GM23338 (cell line): ENCODE measurements around the gene KAT2A. TPM values are rescaled to one million over a fixed set of nuclear protein-coding genes. Genes with fewer than 3 reads are reported as not detected.

ENCODE experiments used
- ATAC-seq: fragments of 200-7000 bp; cut with Tn5 transposase; 3 replicates; pipeline ENCODE4 v1.9.1; 2020
- DNase-seq: peaks from one replicate; pipeline ENCODE4 v3.0.0-alpha.2; 2015; ENCODE audit warnings: low spot score
- H2AFZ ChIP-seq: fragments of 200-600 bp; sonication (generic); 2 replicates; pipeline ENCODE4 v1.8.0; 2016; ENCODE audit warnings: antibody characterized with exemption, mild to moderate bottlenecking, moderate library complexity
- H3F3A ChIP-seq: fragments of 200-600 bp; sonication (generic); replicated peaks from 2 replicates; pipeline ENCODE4 v1.8.0; 2017; ENCODE audit warnings: antibody characterized with exemption, mixed run types, low read depth
- H3K27ac ChIP-seq: fragments of 200-600 bp; sonication (generic); 2 replicates; pipeline ENCODE4 v1.6.1; 2016; ENCODE audit warnings: low read depth
- H3K27me3 ChIP-seq: fragments of 200-600 bp; sonication (generic); 2 replicates; pipeline ENCODE4 v1.8.0; 2016; ENCODE audit warnings: mild to moderate bottlenecking, mixed run types, moderate library complexity; ENCODE audit not compliant: insufficient read depth
- H3K36me3 ChIP-seq: fragments of 200-600 bp; sonication (generic); 2 replicates; pipeline ENCODE4 v1.8.0; 2016; ENCODE audit warnings: mild to moderate bottlenecking; ENCODE audit not compliant: insufficient read depth
- H3K4me1 ChIP-seq: fragments of 200-600 bp; sonication (generic); 2 replicates; pipeline ENCODE4 v1.8.0; 2016; ENCODE audit warnings: mild to moderate bottlenecking, moderate library complexity; ENCODE audit not compliant: insufficient read depth
- H3K4me2 ChIP-seq: fragments of 200-600 bp; sonication (generic); 2 replicates; pipeline ENCODE4 v1.7.1; 2017; ENCODE audit warnings: mixed run types
- H3K4me3 ChIP-seq: fragments of 200-600 bp; sonication (generic); 2 replicates; pipeline ENCODE4 v1.6.1; 2016; ENCODE audit warnings: mixed run types
- H3K79me2 ChIP-seq: fragments of 200-600 bp; sonication (generic); replicated peaks from 2 replicates; pipeline ENCODE4 v1.8.0; 2017; ENCODE audit warnings: mild to moderate bottlenecking; ENCODE audit not compliant: insufficient read depth
- H3K9me2 ChIP-seq: fragments of 200-600 bp; sonication (generic); 2 replicates; pipeline ENCODE4 v1.8.0; 2017; ENCODE audit not compliant: insufficient read depth
- H4K20me1 ChIP-seq: fragments of 200-600 bp; sonication (generic); replicated peaks from 2 replicates; pipeline ENCODE4 v1.8.0; 2017; ENCODE audit warnings: mild to moderate bottlenecking; ENCODE audit not compliant: insufficient read depth
- H3K27ac Mint-ChIP-seq: 2 replicates; pipeline ENCODE4 v1.8.0; 2020; ENCODE audit warnings: inconsistent platforms, mild to moderate bottlenecking, moderate library complexity, mixed read lengths
- H3K27me3 Mint-ChIP-seq: 3 replicates; pipeline ENCODE4 v1.8.0; 2022; ENCODE audit warnings: low read depth, mild to moderate bottlenecking, moderate library complexity, mixed read lengths, inconsistent platforms; ENCODE audit not compliant: insufficient read depth, poor library complexity
- H3K36me3 Mint-ChIP-seq: 3 replicates; pipeline ENCODE4 v1.8.0; 2021; ENCODE audit warnings: low read depth, mild to moderate bottlenecking, inconsistent platforms, moderate library complexity, mixed read lengths
- H3K4me1 Mint-ChIP-seq: 3 replicates; pipeline ENCODE4 v1.8.0; 2020; ENCODE audit warnings: mild to moderate bottlenecking, inconsistent platforms, mixed read lengths
- H3K4me3 Mint-ChIP-seq: 3 replicates; pipeline ENCODE4 v1.8.0; 2021; ENCODE audit warnings: moderate library complexity, mild to moderate bottlenecking, inconsistent platforms, mixed read lengths
- H3K9me3 Mint-ChIP-seq: 3 replicates; pipeline ENCODE4 v1.8.0; 2020; ENCODE audit warnings: moderate library complexity, mild to moderate bottlenecking, inconsistent platforms, mixed read lengths
- CREB1 ChIP-seq: fragments of 250-450 bp; sonication (Bioruptor Pico); IDR thresholded peaks from 2 replicates; pipeline ENCODE4 v1.5.0; 2020; ENCODE audit warnings: low read depth, mild to moderate bottlenecking, moderate library complexity
- CTCF ChIP-seq, 2 experiments: fragments of 200-600 bp in 1 of 2; sonication (generic) in 1 of 2; conservative IDR thresholded peaks; 2 replicates each; pipeline versions ENCODE4 v1.5.1 to v1.6.1; 2016 to 2017; ENCODE audit warnings: antibody characterized with exemption in 2 of 2, low read depth in 2 of 2, mild to moderate bottlenecking in 2 of 2, moderate library complexity in 1 of 2
- EZH2 ChIP-seq: fragments of 200-600 bp; sonication (generic); IDR thresholded peaks from one replicate; pipeline ENCODE4 v1.8.0; 2017; ENCODE audit warnings: antibody characterized with exemption, mild to moderate bottlenecking, low read depth; ENCODE audit not compliant: unreplicated experiment
- EZH2phosphoT487 ChIP-seq: fragments of 200-600 bp; sonication (generic); IDR thresholded peaks from one replicate; pipeline ENCODE4 v1.8.1; 2018; ENCODE audit warnings: antibody characterized with exemption; ENCODE audit not compliant: unreplicated experiment
- JUNB ChIP-seq: IDR thresholded peaks from one replicate; pipeline ENCODE4 v1.6.1; 2016; ENCODE audit warnings: antibody characterized with exemption; ENCODE audit not compliant: unreplicated experiment
- NANOG ChIP-seq: IDR thresholded peaks from 2 replicates; pipeline ENCODE4 v1.6.1; 2016; ENCODE audit warnings: antibody characterized with exemption, borderline replicate concordance
- POLR2AphosphoS5 ChIP-seq: IDR thresholded peaks from 2 replicates; pipeline ENCODE4 v1.6.1; 2016; ENCODE audit warnings: antibody characterized with exemption, low read depth
- STAT1 ChIP-seq: IDR thresholded peaks from one replicate; pipeline ENCODE4 v1.6.1; 2016; ENCODE audit warnings: antibody characterized with exemption; ENCODE audit not compliant: unreplicated experiment
- ZNF114 ChIP-seq: fragments of 250-450 bp; sonication (Bioruptor Pico); IDR thresholded peaks from 2 replicates; pipeline ENCODE4 v1.5.0; 2020; ENCODE audit warnings: mild to moderate bottlenecking, moderate library complexity
- ZNF331 ChIP-seq: fragments of 250-450 bp; sonication (Bioruptor Pico); IDR thresholded peaks from 2 replicates; pipeline ENCODE4 v1.5.0; 2020; ENCODE audit warnings: low read depth, mild to moderate bottlenecking, moderate library complexity
- polyA plus RNA-seq: library from polyadenylated mRNA; unstranded; fragments of >200 nt; fragmentation: Nextera tagmentation; extraction: Ambion mirVana; gene quantifications from 2 replicates; pipeline ENCODE4 v1.2.1, GENCODE V29; 2016
- total RNA-seq: library from RNA; depleted of rRNA; stranded (reverse); fragments of >200 nt; shearing (Covaris generic); gene quantifications from 2 replicates; pipeline ENCODE4 v1.2.3, GENCODE V29; 2014
- TF ChIP-seq, protein P1 (sequence below): fragments of 250-450 bp; sonication (Bioruptor Pico); IDR thresholded peaks from 2 replicates; pipeline ENCODE4 v1.5.0; 2020; ENCODE audit warnings: mild to moderate bottlenecking, moderate library complexity
- TF ChIP-seq, protein P2 (sequence below): IDR thresholded peaks from 2 replicates; pipeline ENCODE4 v1.6.1; 2016; ENCODE audit warnings: antibody characterized with exemption
- TF ChIP-seq, protein P3 (sequence below): IDR thresholded peaks from one replicate; pipeline ENCODE4 v1.6.1; 2018; ENCODE audit warnings: antibody characterized with exemption; ENCODE audit not compliant: unreplicated experiment

Gene KAT2A
- total and polyA plus RNA-seq, 2 experiments from 2014 or later = 13.9 to 25.2 TPM

GRCh38 chr17:42071810-42072209, 49.4 kb downstream of the KAT2A start (continued):
- TF ChIP-seq, protein P1, sequence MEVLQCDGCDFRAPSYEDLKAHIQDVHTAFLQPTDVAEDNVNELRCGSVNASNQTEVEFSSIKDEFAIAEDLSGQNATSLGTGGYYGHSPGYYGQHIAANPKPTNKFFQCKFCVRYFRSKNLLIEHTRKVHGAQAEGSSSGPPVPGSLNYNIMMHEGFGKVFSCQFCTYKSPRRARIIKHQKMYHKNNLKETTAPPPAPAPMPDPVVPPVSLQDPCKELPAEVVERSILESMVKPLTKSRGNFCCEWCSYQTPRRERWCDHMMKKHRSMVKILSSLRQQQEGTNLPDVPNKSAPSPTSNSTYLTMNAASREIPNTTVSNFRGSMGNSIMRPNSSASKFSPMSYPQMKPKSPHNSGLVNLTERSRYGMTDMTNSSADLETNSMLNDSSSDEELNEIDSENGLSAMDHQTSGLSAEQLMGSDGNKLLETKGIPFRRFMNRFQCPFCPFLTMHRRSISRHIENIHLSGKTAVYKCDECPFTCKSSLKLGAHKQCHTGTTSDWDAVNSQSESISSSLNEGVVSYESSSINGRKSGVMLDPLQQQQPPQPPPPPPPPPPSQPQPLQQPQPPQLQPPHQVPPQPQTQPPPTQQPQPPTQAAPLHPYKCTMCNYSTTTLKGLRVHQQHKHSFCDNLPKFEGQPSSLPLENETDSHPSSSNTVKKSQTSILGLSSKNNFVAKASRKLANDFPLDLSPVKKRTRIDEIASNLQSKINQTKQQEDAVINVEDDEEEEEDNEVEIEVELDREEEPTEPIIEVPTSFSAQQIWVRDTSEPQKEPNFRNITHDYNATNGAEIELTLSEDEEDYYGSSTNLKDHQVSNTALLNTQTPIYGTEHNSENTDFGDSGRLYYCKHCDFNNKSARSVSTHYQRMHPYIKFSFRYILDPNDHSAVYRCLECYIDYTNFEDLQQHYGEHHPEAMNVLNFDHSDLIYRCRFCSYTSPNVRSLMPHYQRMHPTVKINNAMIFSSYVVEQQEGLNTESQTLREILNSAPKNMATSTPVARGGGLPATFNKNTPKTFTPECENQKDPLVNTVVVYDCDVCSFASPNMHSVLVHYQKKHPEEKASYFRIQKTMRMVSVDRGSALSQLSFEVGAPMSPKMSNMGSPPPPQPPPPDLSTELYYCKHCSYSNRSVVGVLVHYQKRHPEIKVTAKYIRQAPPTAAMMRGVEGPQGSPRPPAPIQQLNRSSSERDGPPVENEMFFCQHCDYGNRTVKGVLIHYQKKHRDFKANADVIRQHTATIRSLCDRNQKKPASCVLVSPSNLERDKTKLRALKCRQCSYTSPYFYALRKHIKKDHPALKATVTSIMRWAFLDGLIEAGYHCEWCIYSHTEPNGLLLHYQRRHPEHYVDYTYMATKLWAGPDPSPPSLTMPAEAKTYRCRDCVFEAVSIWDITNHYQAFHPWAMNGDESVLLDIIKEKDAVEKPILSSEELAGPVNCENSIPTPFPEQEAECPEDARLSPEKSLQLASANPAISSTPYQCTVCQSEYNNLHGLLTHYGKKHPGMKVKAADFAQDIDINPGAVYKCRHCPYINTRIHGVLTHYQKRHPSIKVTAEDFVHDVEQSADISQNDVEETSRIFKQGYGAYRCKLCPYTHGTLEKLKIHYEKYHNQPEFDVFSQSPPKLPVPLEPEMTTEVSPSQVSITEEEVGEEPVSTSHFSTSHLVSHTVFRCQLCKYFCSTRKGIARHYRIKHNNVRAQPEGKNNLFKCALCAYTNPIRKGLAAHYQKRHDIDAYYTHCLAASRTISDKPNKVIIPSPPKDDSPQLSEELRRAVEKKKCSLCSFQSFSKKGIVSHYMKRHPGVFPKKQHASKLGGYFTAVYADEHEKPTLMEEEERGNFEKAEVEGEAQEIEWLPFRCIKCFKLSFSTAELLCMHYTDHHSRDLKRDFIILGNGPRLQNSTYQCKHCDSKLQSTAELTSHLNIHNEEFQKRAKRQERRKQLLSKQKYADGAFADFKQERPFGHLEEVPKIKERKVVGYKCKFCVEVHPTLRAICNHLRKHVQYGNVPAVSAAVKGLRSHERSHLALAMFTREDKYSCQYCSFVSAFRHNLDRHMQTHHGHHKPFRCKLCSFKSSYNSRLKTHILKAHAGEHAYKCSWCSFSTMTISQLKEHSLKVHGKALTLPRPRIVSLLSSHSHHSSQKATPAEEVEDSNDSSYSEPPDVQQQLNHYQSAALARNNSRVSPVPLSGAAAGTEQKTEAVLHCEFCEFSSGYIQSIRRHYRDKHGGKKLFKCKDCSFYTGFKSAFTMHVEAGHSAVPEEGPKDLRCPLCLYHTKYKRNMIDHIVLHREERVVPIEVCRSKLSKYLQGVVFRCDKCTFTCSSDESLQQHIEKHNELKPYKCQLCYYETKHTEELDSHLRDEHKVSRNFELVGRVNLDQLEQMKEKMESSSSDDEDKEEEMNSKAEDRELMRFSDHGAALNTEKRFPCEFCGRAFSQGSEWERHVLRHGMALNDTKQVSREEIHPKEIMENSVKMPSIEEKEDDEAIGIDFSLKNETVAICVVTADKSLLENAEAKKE = no peak

GRCh38 chr17:42068979-42069378, 52.2 kb downstream of the KAT2A start:
- Histone ChIP-seq H3K79me2 (no peaks in the 10 kb centered on the region), H2AFZ (no peak overlapping the region), H3K27me3 (0 out of 2 replicates have a peak, but pooled peaks cover 9% of the 10 kb centered on the region), H3K9me2 (no peaks in the 10 kb centered on the region), H3K4me1 (peaks cover 9% of the 10 kb centered on the region; the same call in 1 of the 2 replicates), H3K36me3 (no peaks in the 10 kb centered on the region), H3K4me3 (no peak overlapping the region), H3K27ac (no peak overlapping the region), H3F3A (0 out of 2 replicates have a peak, but pooled peaks cover 3% of the 10 kb centered on the region), H3K4me2 (no peak overlapping the region), H4K20me1 (no peaks in the 10 kb centered on the region)
- Mint-ChIP-seq H3K36me3 (no peaks in the 10 kb centered on the region), H3K9me3 (no peaks in the 10 kb centered on the region), H3K27me3 (peaks cover 22% of the 10 kb centered on the region), H3K4me1 (peaks cover 27% of the 10 kb centered on the region; the same call in 2 of the 3 replicates), H3K27ac (no peak overlapping the region), H3K4me3 (no peak overlapping the region)
- DNase-seq (no peak), ATAC-seq (peak; percentile 10; the same call in 2 of the 3 replicates)
- TF ChIP-seq, protein P2, sequence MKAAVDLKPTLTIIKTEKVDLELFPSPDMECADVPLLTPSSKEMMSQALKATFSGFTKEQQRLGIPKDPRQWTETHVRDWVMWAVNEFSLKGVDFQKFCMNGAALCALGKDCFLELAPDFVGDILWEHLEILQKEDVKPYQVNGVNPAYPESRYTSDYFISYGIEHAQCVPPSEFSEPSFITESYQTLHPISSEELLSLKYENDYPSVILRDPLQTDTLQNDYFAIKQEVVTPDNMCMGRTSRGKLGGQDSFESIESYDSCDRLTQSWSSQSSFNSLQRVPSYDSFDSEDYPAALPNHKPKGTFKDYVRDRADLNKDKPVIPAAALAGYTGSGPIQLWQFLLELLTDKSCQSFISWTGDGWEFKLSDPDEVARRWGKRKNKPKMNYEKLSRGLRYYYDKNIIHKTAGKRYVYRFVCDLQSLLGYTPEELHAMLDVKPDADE = no peak
- TF ChIP-seq CTCF (conservative IDR thresholded peaks at IDR 0.05; ENCODE audit: low read depth in 2 of 2) = no peak
- no peak for TF ChIP-seq STAT1
- TF ChIP-seq ZNF114 (CRISPR knock-in tag) = no peak
- no peak for TF ChIP-seq JUNB
- TF ChIP-seq EZH2 = no peak
- no peak for TF ChIP-seq POLR2AphosphoS5
- TF ChIP-seq NANOG = no peak
- TF ChIP-seq, protein P3, sequence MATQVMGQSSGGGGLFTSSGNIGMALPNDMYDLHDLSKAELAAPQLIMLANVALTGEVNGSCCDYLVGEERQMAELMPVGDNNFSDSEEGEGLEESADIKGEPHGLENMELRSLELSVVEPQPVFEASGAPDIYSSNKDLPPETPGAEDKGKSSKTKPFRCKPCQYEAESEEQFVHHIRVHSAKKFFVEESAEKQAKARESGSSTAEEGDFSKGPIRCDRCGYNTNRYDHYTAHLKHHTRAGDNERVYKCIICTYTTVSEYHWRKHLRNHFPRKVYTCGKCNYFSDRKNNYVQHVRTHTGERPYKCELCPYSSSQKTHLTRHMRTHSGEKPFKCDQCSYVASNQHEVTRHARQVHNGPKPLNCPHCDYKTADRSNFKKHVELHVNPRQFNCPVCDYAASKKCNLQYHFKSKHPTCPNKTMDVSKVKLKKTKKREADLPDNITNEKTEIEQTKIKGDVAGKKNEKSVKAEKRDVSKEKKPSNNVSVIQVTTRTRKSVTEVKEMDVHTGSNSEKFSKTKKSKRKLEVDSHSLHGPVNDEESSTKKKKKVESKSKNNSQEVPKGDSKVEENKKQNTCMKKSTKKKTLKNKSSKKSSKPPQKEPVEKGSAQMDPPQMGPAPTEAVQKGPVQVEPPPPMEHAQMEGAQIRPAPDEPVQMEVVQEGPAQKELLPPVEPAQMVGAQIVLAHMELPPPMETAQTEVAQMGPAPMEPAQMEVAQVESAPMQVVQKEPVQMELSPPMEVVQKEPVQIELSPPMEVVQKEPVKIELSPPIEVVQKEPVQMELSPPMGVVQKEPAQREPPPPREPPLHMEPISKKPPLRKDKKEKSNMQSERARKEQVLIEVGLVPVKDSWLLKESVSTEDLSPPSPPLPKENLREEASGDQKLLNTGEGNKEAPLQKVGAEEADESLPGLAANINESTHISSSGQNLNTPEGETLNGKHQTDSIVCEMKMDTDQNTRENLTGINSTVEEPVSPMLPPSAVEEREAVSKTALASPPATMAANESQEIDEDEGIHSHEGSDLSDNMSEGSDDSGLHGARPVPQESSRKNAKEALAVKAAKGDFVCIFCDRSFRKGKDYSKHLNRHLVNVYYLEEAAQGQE = no peak
- no peak for TF ChIP-seq ZNF331 (CRISPR knock-in tag)
- TF ChIP-seq CREB1 (CRISPR knock-in tag) = no peak
- TF ChIP-seq EZH2phosphoT487 = no peak
